H4 (cell line): ENCODE data around the gene XPO5. TPM values are rescaled to one million over a fixed set of nuclear protein-coding genes. Genes with fewer than 3 reads are reported as not detected.
A peak's percentile ranks its signal among the peaks of the same experiment; 100 is the strongest.
"Not testable (repeated sequence)": the region's sequence is repeated elsewhere in the genome, so short reads cannot be mapped to it uniquely, and the experiment has no call there.

Source experiments
- DNase-seq: peaks from one replicate; pipeline ENCODE4 v3.0.0-alpha.2; 2015; ENCODE audit warnings: low spot score
- total RNA-seq: library from RNA; depleted of rRNA; stranded (reverse); fragments of >200 nt; shearing (Covaris generic); gene quantifications from 2 replicates; pipeline ENCODE4 v1.2.3, GENCODE V29; 2014

XPO5 gene
- total RNA-seq, 1 experiment from 2014 or later, result 35.3 TPM

DNA sequence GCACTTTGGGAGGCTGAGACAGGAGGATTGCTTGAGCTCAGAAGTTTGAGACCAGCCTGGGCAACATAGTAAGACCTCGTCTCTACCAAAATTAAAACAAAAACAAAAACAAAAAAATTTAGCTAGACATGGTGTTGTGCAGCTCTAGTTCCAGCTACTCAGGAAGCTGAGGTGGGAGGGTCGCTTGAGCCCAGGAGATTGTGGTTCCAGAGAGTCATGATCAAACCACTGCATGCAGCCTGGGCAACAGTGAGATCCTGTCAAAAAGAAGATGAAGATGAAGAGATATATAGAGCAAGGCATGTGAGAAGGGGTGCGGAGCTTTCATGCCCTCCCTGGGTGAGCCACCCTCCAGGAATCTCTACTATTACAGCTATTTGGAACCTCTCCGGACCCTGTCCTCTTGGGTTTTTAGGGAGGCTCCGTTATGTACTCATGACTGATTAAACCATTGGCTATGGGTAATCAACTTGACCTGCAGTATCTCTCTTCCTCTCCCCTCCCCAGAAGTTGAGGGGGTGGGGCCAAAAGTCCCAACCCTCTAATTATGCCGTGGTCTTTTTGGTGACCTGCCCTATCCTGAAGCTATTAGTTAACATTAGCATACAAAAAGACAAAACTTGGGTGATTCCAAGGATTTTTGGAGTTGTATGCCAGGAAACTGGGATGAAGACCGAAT is 9.2 kb upstream of the XPO5 start:
- DNase-seq, result no peak

DNA sequence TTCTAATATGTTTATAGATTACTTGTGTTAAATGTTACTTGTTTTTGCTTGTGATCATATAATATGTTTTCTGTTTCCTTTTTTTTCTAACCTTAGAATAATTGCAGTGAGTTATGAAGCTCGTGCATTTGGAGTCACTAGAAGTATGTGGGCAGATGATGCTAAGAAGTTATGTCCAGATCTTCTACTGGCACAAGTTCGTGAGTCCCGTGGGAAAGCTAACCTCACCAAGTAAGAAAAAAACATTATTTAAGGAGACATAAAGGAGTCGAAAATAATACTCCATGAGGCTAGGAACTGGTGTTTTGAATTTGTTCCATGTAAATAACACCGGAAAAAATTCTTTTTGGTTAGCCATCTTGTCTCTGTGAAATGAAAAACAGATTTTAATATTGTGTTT is 7.1 kb upstream of the XPO5 start:
- no peak for DNase-seq

DNA sequence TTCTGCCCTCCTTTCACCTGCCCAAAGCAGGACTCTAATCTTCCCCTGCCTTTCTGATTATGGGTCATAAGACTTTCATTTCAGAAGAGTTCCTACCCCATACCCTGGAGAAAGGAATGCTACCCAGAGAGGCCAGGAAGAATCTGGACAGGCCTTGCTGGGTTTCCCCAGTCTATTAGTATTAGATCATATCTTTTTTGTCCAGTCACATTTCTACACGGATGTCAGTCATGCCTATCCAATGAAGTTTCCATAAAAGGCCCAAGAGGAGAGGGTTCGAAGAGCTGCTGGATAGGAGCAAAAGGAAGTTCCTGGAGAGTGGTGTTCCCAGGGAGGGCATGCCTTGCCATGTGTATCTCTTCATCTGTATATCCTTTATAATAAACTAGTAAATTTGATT is 3.3 kb upstream of the XPO5 start:
- no peak for DNase-seq

DNA sequence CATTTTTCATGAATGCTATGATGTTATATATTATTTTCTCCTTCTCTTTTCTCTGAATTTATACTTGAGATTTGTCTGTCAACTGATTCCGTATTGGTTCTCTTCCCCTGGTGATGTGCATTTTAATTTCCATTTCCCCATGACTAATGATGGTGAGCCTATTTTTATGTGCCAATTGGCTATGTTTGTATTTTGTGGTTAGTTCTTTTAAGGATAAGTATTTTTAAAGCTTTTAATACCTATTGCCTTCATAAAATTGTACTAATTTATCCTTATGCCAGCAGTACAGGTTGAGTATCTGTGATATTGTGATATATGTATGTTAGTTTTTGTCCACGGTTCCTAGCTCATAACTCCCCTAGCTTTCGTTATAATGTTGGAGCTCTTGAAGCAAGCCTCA is 2.9 kb upstream of the XPO5 start:
- no peak for DNase-seq

GRCh38 chr6:43575105-43575771 is 600 bp downstream of the XPO5 start:
- DNase-seq, result peak; percentile 16

DNA sequence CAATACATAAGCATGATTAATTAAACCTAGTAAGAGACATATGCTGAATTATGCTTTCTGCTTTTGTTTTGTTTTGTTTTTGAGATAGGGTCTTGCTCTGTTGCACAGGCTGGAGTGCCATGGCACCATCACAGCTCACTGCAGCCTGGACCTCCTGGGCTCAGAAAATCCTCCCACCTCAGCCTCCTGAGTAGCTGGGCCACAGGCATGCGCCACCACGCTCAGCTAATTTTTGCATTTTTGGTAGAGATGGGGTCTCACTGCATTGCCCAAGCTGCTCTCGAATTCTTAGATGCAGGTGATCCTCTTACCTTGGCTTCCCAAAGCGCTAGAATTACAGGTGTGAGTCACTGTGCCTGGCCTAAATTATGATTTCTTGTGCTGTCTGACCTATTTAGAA is 3.8 kb downstream of the XPO5 start:
- no peak for DNase-seq

- no peak for DNase-seq
These were observed 4.9 kb downstream of the XPO5 start for GRCh38 chr6:43570876-43571441.

GRCh38 chr6:43559328-43559727 is 16.5 kb downstream of the XPO5 start:
- DNase-seq, result no peak

GRCh38 chr6:43557620-43558019 is 18.2 kb downstream of the XPO5 start:
- not testable (repeated sequence) for DNase-seq

DNA sequence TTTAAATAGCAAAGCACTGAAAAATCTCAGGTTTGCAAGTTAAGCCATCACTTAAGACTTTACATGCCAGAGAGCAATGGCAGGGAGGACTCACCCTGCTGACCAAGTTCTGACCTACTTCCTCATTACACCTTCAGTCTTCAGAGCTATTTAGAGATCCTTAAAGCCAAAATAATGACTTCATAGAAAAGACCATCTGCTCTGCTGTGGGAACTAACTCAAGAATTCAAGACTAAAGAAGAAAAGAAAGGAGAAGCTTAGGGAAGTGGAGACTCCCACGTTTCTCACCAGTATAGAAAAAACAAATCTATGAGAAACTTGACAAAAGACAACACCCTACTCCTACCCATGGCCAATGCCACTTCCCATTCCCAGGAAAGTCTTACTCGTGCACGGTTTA is 28.6 kb downstream of the XPO5 start:
- no peak for DNase-seq

GRCh38 chr6:43544461-43544860 is 31.4 kb downstream of the XPO5 start:
- DNase-seq, result no peak

- no peak for DNase-seq
These were observed 33.9 kb downstream of the XPO5 start for GRCh38 chr6:43541774-43542471.

DNA sequence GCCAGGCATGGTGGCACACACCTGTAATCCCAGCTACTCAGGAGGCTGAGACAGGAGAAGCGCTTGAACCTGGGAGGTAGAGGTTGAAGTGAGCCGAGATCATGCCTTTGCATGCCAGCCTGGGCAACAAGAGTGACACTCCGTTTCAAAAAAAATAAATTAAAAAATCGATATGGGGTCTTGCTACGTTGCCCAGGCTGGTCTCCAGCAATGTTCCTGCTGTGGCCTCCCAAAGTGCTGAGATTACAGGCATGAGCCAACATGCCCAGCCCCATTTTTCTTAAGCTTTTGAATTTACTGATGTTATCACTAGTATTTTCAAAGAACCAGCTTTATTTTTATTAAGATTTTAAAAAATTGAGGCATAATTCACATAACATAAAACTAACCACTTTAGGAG is 35.3 kb downstream of the XPO5 start:
- no peak for DNase-seq

DNA sequence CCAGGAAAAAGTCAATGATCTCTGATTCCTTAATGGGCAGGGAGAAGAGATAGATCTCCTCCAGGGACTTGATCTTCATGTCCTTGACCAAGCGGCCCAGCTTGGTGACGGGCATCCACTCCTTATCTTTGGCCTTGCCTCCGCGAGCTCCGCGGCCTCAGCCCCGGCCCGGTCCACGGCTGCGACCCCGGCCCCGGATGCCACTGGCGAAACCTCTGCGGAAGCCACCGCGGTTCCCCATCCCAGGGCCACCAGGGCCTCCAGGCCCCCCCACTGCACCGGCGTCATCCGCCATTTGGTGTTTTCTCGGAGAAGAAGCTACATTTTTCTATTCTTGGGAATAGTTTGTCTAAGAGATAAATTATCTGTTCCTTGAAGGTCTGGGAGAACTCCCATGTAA is 36.4 kb downstream of the XPO5 start:
- DNase-seq, result not testable (repeated sequence)

DNA sequence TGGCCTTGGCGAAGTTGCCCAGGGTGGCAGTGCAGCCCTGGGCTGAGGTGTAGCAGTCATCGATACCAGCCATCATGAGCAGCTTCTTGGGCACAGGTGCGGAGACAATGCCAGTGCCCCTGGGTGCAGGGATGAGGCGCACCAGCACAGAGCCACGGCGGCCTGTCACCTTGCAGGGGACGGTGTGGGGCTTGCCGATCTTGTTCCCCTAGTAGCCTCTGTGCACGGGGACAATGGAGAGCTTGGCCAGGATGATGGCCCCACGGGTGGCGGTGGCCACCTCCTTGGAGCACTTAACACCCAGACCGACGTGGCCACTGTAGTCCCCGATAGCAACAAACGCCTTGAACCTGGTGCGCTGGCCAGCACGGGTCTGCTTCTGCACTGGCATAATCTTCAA is 36.9 kb downstream of the XPO5 start:
- DNase-seq, result not testable (repeated sequence)

DNA sequence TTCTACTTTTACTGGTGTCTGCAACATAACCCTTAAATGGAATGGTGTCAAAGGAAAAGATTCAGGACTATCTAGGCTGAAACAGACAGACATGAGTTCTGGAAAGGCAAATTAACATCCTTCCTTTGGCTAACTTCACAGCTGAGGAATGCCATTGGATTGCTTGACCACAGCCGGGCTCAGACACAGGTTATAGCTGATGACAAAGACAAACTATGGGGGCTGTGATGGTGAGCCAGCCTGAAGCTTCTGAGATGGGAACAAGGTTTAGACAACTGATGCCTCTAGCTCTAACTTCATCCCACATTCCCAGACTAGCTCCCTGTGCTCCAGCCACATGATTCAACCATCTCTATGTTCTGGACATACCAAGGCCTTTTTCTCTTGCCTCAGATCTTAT is 43.6 kb downstream of the XPO5 start:
- no peak for DNase-seq

DNA sequence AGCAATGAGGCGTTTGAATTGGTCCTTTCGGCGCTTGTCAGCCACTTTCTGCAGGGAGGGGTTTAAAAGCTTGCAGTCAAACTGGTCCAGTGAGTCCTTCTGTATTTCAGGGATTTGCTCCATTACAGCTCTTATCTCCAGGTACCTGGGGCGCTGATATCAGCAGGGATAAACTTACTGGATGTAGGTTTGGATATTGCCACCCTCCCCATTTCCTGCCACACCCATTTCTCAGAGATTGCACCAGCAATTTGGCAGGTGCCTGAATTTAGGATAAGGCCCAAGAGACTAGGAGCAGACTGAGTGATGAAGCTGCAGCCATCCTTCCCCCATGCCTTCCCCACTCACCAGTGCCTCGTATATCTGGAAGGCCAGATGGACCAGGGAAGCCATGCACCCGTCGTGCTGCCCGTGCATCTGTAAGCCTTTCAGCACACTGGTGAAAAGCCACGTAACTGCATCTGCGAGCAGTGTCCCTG is 51.3 kb downstream of the XPO5 start:
- DNase-seq, result no peak

DNA sequence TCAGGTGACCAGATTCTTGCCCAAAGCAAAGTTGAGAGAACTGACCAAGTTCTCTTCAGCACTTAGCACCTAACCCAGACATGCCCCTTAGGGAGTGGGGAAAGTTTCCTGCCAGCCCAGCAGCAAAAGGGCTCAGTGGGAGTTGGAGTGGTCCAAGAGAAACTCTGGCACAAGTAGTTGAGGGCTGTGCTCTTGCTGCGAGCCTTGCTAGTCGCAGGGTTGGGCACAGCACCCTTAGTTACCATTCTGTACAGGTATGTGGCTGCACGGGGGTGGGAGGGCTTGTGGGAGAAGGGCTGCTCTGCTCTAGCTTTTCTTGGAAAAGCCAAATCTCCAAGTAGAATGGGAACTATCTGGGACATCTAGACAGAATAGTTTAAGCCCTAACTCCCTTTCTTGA is 52.6 kb downstream of the XPO5 start:
- DNase-seq, result no peak

DNA sequence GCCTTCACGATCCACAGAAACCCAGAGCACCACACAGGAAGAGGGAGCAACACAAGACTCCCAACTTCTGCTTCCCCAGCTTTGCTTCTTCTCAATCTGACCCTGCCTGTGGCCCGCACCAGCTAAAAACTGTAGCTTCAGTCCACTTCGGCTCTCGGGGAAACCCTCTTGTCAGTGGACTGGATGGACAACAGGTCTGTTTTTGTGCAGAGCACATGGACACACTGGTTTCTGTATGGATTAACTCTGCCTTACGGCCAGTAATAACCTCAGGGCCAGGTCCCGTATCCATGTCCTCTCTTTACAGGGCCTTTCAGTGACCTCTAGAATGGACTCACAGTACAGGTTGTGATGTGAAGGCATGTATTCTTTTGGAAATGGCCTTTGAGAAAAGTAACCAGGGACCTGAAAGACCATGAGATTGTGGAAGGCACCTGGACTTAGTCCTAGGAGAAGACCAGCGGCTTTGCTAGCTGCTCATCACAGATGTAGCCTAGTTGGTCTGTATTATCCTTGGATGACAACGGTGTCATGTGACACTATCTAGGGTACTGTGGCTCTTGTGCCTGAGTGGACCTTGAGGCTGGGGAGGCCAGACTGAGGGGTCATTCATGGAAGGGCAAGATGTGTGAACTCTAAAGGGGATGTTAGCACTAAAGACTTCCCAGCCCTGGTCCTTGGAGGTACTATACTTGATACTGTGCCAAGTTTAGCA is 53.1 kb downstream of the XPO5 start:
- DNase-seq, result no peak

GRCh38 chr6:43521836-43522235 is 54.0 kb downstream of the XPO5 start:
- DNase-seq, result no peak

- DNase-seq, result no peak
These were observed 55.7 kb downstream of the XPO5 start for GRCh38 chr6:43520097-43520496.
